Measurements from ENCODE around the gene PI4K2A. TPM values are rescaled to one million over a fixed set of nuclear protein-coding genes. Genes with fewer than 3 reads are reported as not detected.

Gene PI4K2A
- total and polyA plus RNA-seq, 4 experiments from 2014 or later: 8.5 to 9.9 (median 9.2) TPM

DNA sequence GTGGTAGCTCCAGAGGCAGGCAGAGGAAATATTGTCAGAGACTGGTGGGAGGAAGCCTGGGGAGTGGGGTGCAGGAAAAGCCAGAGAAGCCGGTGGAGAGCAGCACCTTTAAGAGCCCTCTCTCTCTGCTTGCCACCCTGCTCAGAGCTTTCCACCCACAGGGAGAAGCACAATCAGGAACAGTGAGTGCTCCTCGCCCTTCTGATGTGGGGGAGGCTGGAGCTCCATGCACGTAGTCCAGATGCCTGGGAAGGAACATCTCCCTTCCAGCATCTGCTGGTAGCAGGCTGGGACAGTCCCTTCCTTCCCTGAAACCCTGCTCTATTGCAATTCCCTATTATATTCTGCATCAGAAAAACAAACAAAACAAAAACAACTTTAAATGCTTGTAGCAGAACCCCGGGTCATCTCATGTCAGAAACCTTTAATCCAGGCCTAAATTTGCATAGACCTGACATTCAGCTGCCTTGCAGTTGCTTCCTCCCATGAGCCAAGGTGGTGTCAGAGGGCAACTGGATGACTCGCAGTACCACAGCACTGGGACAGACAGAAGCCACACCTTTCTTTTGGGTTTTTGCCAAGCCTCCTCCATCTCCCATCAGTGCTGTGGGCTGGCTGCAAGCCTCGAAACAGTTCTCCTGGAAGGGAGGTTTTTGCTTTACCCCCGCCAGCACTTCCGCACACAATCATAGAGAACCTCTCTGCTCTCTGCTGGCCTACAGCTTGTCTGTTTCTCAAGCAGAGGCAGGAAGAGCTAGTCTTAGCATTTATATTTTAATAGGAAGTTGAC is 33.5 kb downstream of the PI4K2A start:
- Mint-ChIP-seq H3K4me3 (no peak overlapping the region), H3K4me1 (peaks cover 0 to 1% (median 0%) of the 10 kb centered on the region in 4 donors), H3K9me3 (no peaks in the 10 kb centered on the region), H3K27ac (peak overlapping the region in 1 of 7 donors; percentile 27), H3K27me3 (no peaks in the 10 kb centered on the region), H3K36me3 (peaks cover 23 to 35% of the 10 kb centered on the region in 2 donors)
- POLR2A ChIA-PET (ENCODE audit: partially characterized antibody): interaction anchor here (1.1 kb wide), 1 partner anchor 13 kb away, joined by 4 read pairs; the partner anchor contains the start of gene AVPI1
- CTCF ChIA-PET (ENCODE audit: partially characterized antibody): interaction anchor here (1.1 to 8.5 kb wide), 4 partner anchors 9 to 59 kb away, joined by 3 to 159 read pairs (median 3); partner anchors contain the start of gene ZFYVE27
- H3K36me3 ChIP-seq (ENCODE audit: insufficient read depth, low read length): no peaks in the 10 kb centered on the region
- no peak overlapping the region for H3K4me3 ChIP-seq (ENCODE audit: low read length in 2 of 2)
- H3K9me3 ChIP-seq (ENCODE audit: control insufficient read depth in 1 of 2, low read length in 2 of 2): no peaks in the 10 kb centered on the region
- intact Hi-C loops (cut with micrococcal nuclease): no loop called here
- no peak overlapping the region for H3K27ac ChIP-seq (ENCODE audit: low read depth, low read length)
- no peak for DNase-seq
- H3K4me1 ChIP-seq (ENCODE audit: insufficient read depth, low read length): no peaks in the 10 kb centered on the region
- no peaks in the 10 kb centered on the region for H3K27me3 ChIP-seq (ENCODE audit: insufficient read depth, low read length)

- Mint-ChIP-seq H3K27me3 (no peaks in the 10 kb centered on the region), H3K4me1 (peaks cover 0 to 1% (median 0%) of the 10 kb centered on the region in 4 donors), H3K36me3 (peaks cover 23 to 30% of the 10 kb centered on the region in 2 donors), H3K27ac (no peak overlapping the region), H3K4me3 (no peak overlapping the region), H3K9me3 (no peaks in the 10 kb centered on the region)
- Histone ChIP-seq H3K36me3 (ENCODE audit: insufficient read depth, low read length) (no peaks in the 10 kb centered on the region), H3K27me3 (ENCODE audit: insufficient read depth, low read length) (no peaks in the 10 kb centered on the region), H3K4me1 (ENCODE audit: insufficient read depth, low read length) (no peaks in the 10 kb centered on the region), H3K27ac (ENCODE audit: low read depth, low read length) (no peak overlapping the region), H3K9me3 (ENCODE audit: control insufficient read depth in 1 of 2, low read length in 2 of 2) (no peaks in the 10 kb centered on the region), H3K4me3 (ENCODE audit: low read length in 2 of 2) (no peak overlapping the region)
- no peak for DNase-seq
- POLR2A ChIA-PET (ENCODE audit: partially characterized antibody): interaction anchor here (1.1 kb wide), 1 partner anchor 12 kb away, joined by 4 read pairs; the partner anchor contains the start of gene AVPI1
- intact Hi-C loops (cut with micrococcal nuclease): no loop called here
- CTCF ChIA-PET (ENCODE audit: partially characterized antibody): interaction anchor here (1.2 to 8.5 kb wide), 6 partner anchors 8 to 58 kb away, joined by 3 to 159 read pairs (median 26); partner anchors contain the start of genes AVPI1 and ZFYVE27
Observed at GRCh38 chr10:97675222-97675621, 34.8 kb downstream of the PI4K2A start.

DNA sequence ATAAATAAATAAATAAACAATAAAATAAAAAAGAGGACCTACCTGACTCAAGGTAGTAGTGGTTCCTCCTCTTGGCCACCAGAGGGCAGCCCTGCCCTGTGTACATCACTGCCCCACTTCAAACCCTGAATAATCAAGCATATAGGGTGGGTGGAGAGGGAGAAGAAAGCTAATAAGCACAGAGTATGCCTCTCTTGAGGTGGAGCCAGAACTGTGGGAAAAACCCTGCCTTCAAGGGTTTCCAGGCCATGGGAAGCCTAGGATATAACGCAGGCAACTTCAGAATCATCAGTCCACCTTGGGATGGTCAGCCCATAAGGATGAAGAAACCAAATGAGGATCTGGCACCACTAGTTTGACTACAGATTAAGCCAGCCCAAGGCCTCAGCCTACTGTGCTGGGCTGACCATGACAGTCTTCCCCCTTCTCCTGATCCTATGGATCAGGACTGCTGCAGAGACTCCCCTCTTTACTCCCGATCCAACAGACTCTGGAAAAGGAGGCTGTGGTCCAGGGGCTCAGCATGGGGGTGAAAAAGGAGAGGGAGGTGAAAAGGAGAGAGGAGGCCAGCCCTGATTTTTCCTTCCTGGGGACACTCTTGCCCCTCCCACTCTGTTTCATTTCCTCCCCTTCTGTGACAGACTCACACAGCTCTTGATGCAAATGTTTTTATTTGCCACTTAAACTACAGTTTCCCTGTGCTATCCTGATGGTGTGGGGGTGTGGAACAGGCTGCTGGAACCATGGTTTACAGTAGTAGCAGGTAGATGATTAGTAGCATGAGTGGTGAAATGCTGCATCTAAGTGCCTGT is 36.5 kb downstream of the PI4K2A start:
- ChIA-PET CTCF (ENCODE audit: partially characterized antibody) (interaction anchor here (0.8 to 8.5 kb wide), 14 partner anchors 9 to 192 kb away, joined by 3 to 159 read pairs (median 4); partner anchors contain the start of genes AVPI1 and ZFYVE27), POLR2A (ENCODE audit: partially characterized antibody) (interaction anchor here (1.0 to 3.3 kb wide), 6 partner anchors 10 to 60 kb away, joined by 3 to 13 read pairs (median 3); partner anchors contain the start of genes AVPI1 and ZFYVE27)
- H3K4me1 Mint-ChIP-seq: peaks cover 0 to 1% (median 0%) of the 10 kb centered on the region in 4 donors
- no peaks in the 10 kb centered on the region for H3K27me3 Mint-ChIP-seq
- DNase-seq: peak; percentile 48 to 56 (median 53)
- H3K27ac Mint-ChIP-seq: peak overlapping the region in 4 of 7 donors; percentile 7 to 73 (median 38)
- Histone ChIP-seq H3K9me3 (ENCODE audit: control insufficient read depth in 1 of 2, low read length in 2 of 2) (no peaks in the 10 kb centered on the region), H3K27ac (ENCODE audit: low read depth, low read length) (no peak overlapping the region), H3K4me3 (ENCODE audit: low read length in 2 of 2) (no peak overlapping the region), H3K27me3 (ENCODE audit: insufficient read depth, low read length) (no peaks in the 10 kb centered on the region), H3K36me3 (ENCODE audit: insufficient read depth, low read length) (no peaks in the 10 kb centered on the region), H3K4me1 (ENCODE audit: insufficient read depth, low read length) (no peaks in the 10 kb centered on the region)
- peaks cover 22 to 23% of the 10 kb centered on the region in 2 donors for H3K36me3 Mint-ChIP-seq
- no peak overlapping the region for H3K4me3 Mint-ChIP-seq
- intact Hi-C loops (cut with micrococcal nuclease): loop anchor here (1.0 kb wide), 3 partner anchors 24 to 192 kb away; no protein-coding TSS in a partner anchor
- no peaks in the 10 kb centered on the region for H3K9me3 Mint-ChIP-seq

DNA sequence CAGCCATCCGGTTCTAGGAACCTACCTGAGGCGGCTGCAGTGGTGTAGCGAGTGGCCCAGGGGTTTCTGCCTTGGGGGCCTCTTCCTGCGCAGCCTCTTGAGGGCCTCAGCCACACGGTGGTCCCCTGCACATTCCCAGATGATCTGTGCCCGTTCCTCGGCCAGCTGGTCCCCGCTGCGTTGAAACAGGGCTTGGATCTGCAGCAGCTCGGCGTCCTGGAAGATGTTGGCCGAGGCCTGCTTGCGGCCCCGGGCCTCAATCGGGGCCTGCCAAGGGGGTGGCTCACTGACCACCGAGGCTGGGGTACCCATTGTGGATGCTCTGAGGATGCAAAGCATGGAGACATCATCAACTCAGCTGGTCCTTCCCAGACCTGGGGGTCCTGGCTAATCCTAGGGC is 39.1 kb downstream of the PI4K2A start:
- no peak overlapping the region for H3K27ac Mint-ChIP-seq

GRCh38 chr10:97682042-97682441 is 41.6 kb downstream of the PI4K2A start:
- ChIA-PET POLR2A (ENCODE audit: partially characterized antibody) (no interaction called here), CTCF (ENCODE audit: partially characterized antibody) (interaction anchor here (1.2 to 8.3 kb wide), 5 partner anchors 23 to 53 kb away, joined by 3 to 118 read pairs (median 5); partner anchors contain the start of gene MARVELD1)
- Mint-ChIP-seq H3K27ac (no peak overlapping the region), H3K9me3 (no peaks in the 10 kb centered on the region), H3K36me3 (no peaks in the 10 kb centered on the region), H3K4me3 (no peak overlapping the region), H3K4me1 (peaks cover 0 to 9% (median 2%) of the 10 kb centered on the region in 4 donors), H3K27me3 (no peaks in the 10 kb centered on the region)
- no peak for DNase-seq
- no peak overlapping the region for H3K27ac ChIP-seq (ENCODE audit: low read depth, low read length)
- no peak overlapping the region for H3K4me3 ChIP-seq (ENCODE audit: low read length in 2 of 2)
- H3K27me3 ChIP-seq (ENCODE audit: insufficient read depth, low read length): no peaks in the 10 kb centered on the region
- peaks cover 17% of the 10 kb centered on the region for H3K4me1 ChIP-seq (ENCODE audit: insufficient read depth, low read length)
- intact Hi-C loops (cut with micrococcal nuclease): no loop called here
- H3K9me3 ChIP-seq (ENCODE audit: control insufficient read depth in 1 of 2, low read length in 2 of 2): no peaks in the 10 kb centered on the region
- no peaks in the 10 kb centered on the region for H3K36me3 ChIP-seq (ENCODE audit: insufficient read depth, low read length)

More for the DNA sequence above, 39.1 kb downstream of the PI4K2A start:
- DNase-seq: no peak
- H3K9me3 ChIP-seq (ENCODE audit: control insufficient read depth in 1 of 2, low read length in 2 of 2): no peaks in the 10 kb centered on the region
- H3K4me1 ChIP-seq (ENCODE audit: insufficient read depth, low read length): no peaks in the 10 kb centered on the region
- H3K27ac ChIP-seq (ENCODE audit: low read depth, low read length): no peak overlapping the region
- CTCF ChIA-PET (ENCODE audit: partially characterized antibody): interaction anchor here (0.8 to 8.5 kb wide), 7 partner anchors 8 to 190 kb away, joined by 3 to 159 read pairs (median 6); partner anchors contain the start of genes AVPI1 and ZFYVE27
- intact Hi-C loops (cut with micrococcal nuclease): no loop called here
- H3K4me3 Mint-ChIP-seq: no peak overlapping the region
- POLR2A ChIA-PET (ENCODE audit: partially characterized antibody): interaction anchor here (0.7 kb wide), 1 partner anchor 397 kb away, joined by 3 read pairs; no protein-coding TSS in a partner anchor
- H3K4me3 ChIP-seq (ENCODE audit: low read length in 2 of 2): no peak overlapping the region
- H3K36me3 Mint-ChIP-seq: peaks cover 4% of the 10 kb centered on the region in 2 donors
- no peaks in the 10 kb centered on the region for H3K36me3 ChIP-seq (ENCODE audit: insufficient read depth, low read length)
- no peaks in the 10 kb centered on the region for H3K27me3 ChIP-seq (ENCODE audit: insufficient read depth, low read length)
- H3K9me3 Mint-ChIP-seq: no peaks in the 10 kb centered on the region
- H3K4me1 Mint-ChIP-seq: peaks cover 0 to 1% (median 0%) of the 10 kb centered on the region in 4 donors
- no peaks in the 10 kb centered on the region for H3K27me3 Mint-ChIP-seq

DNA sequence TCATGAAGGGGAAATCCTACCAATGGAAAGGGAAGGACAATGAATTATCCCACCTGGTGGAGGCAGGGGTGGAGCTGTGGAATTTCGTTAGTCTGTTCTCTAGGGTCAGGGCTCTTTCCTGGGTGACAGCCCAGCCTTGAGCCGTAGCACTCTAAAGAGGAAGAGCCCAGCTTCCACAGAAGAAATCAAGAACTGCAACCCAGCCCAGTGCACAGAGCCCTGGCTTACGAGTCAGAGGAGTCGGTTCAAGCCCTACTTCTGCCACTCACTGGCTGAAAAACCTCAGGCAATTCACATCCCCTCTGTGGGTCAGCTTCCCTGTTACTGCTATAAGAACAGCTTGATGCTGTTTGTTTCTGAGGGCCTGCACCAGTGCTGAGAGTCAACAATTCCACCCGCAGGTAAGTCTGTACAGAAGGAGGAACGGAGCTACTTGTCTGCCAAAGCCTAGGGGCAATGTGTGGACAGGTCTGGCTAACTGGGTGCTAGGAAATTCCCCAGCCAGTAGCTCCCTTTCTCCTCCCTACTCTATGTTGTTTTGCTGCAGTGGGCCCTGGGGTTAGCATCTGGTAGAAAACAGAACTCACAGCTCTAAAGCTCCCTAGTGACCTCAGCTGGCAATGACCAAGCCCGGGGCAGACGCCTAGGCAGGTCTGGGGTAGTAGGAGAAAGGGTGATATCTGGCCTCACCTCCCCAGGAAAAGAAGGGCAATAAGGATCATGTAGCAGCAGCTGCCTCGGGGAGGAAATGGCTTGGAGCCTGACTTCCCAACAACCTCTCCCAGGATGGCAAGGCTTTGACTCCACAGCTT is 43.3 kb downstream of the PI4K2A start:
- Histone ChIP-seq H3K27ac (ENCODE audit: low read depth, low read length) (no peak overlapping the region), H3K36me3 (ENCODE audit: insufficient read depth, low read length) (no peaks in the 10 kb centered on the region), H3K4me1 (ENCODE audit: insufficient read depth, low read length) (peaks cover 29% of the 10 kb centered on the region), H3K4me3 (ENCODE audit: low read length in 2 of 2) (no peak overlapping the region), H3K9me3 (ENCODE audit: control insufficient read depth in 1 of 2, low read length in 2 of 2) (no peaks in the 10 kb centered on the region), H3K27me3 (ENCODE audit: insufficient read depth, low read length) (no peaks in the 10 kb centered on the region)
- Mint-ChIP-seq H3K27ac (peak overlapping the region in 2 of 7 donors; percentile 17 to 35), H3K4me3 (no peak overlapping the region), H3K4me1 (peaks cover 5 to 15% (median 10%) of the 10 kb centered on the region in 4 donors), H3K36me3 (no peaks in the 10 kb centered on the region), H3K27me3 (no peaks in the 10 kb centered on the region), H3K9me3 (no peaks in the 10 kb centered on the region)
- intact Hi-C loops (cut with micrococcal nuclease): no loop called here
- no peak for DNase-seq
- ChIA-PET CTCF (ENCODE audit: partially characterized antibody) (interaction anchor here (1.2 to 8.3 kb wide), 6 partner anchors 9 to 51 kb away, joined by 3 to 118 read pairs (median 4); no protein-coding TSS in a partner anchor), POLR2A (ENCODE audit: partially characterized antibody) (interaction anchor here (0.7 to 1.2 kb wide), 2 partner anchors 30 to 53 kb away, joined by 4 to 7 read pairs; partner anchors contain the start of gene ZFYVE27)
